Stimulated activated CD4-positive, alpha-beta T cell treated with anti-CD3 and anti-CD28 coated beads, Interleukin-15, amount 100 ng/mL, for 48 hours (primary cell): Measurements from ENCODE around the gene PRKCA.

Source experiments
- DNase-seq, 2 donors: peaks; one replicate each; pipeline ENCODE4 v3.0.0-alpha.2; 2020; ENCODE audit warnings: low read depth in 2 of 2

Gene PRKCA

GRCh38 chr17:66518677-66519076, 216.3 kb downstream of the PRKCA start:
- DNase-seq, result no peak

- no peak for DNase-seq
These were observed 216.7 kb downstream of the PRKCA start for GRCh38 chr17:66519154-66519553.

GRCh38 chr17:66520999-66521398, 218.6 kb downstream of the PRKCA start:
- no peak for DNase-seq

DNA sequence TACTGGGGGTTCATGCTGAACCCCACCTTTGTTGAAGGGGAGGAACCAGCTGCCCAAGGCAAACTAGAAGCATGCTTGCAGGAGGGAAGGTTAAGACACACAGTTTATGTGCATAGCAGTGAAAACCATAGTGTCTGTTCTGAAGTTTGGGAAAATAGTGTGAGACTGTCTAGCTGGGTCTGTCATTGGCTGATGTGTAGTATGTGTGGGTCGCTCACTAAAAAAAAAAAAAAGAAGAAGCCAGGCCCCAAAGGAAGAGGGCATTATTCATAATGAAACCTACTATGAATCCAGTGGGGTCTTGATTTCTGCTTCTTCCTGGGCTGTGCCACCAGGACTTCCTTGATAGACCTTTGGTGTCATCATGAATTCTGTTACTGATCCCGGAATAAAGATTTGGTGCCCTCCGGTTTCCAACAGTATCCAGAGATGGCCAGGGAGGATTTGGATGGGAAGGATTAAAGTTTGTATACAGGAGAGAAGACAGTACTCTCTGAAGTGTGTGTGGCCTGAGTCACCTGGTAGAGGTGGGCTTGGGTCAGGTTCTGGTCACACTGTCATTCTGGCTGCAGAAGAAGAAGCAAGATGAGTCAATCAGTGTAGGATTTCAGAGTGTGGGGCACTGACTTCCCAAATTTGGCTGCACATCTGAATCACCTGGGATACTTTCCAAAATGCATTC, 220.3 kb downstream of the PRKCA start:
- no peak for DNase-seq

DNA sequence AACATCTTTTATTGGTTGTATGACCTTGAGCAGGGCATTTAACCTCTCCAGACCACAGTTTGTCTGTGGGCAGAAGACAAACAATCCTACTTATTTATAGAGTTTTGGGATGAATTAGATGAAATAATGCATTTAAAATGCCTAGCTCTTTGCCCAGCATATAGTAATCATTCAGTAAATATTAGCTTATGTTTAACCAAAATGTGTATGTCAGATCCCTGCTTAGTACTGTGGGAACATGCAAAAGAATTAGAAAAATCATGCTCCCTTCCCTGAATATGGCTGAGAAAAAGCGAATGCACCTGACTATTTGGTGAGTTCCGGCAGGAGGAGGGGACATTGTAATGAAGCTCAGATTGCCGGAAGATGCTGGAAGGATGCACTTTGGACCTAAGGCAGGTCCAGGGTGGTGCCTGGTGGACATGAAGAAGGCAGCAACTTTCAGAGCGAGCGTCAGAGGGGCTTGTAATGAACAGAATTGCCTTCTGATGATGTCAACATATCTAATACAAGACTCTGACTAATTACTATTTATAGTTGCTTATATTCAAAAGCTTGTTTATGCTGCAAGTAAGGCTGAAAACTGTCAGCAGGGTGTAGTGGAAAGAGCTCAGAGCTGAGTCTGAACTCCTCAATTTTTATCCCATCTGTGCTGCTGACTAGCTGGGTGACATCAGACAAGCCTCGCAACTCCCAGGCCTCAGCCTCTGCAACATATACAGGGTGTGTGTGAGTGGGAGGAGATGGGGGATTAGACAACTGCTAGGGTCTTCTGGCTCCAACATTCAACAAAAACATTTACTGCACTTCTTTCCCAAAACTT, 221.2 kb downstream of the PRKCA start:
- no peak for DNase-seq

GRCh38 chr17:66524877-66525276, 222.5 kb downstream of the PRKCA start:
- DNase-seq, result no peak

GRCh38 chr17:66525338-66525737, 222.9 kb downstream of the PRKCA start:
- no peak for DNase-seq

- DNase-seq, result no peak
These were observed 224.4 kb downstream of the PRKCA start for GRCh38 chr17:66526827-66527226.

DNA sequence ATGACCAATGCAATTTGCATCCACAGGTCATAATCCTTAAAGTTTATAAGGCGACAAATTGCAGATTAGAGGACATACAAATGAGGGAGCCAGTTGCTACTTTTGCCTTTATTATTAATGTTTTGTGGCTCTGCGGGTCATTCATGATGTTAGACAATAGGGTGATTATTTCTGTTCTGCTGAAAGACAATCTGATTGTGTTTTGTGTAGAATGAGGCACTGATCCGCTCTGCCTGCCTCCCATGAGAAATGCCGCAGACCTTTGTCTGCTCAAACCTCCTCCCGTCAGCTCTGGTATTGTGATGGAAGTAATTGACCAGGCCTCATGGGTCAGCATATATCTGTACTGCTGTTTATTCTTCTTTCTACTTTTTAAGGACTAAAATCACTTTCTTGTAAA, 224.9 kb downstream of the PRKCA start:
- DNase-seq, result no peak

GRCh38 chr17:66531851-66532295, 229.5 kb downstream of the PRKCA start:
- no peak for DNase-seq

- DNase-seq, result no peak
These were observed 231.2 kb downstream of the PRKCA start for GRCh38 chr17:66533572-66533971.

GRCh38 chr17:66533986-66534385, 231.6 kb downstream of the PRKCA start:
- DNase-seq, result no peak

- DNase-seq, result no peak
These were observed 233.2 kb downstream of the PRKCA start for GRCh38 chr17:66535611-66536010.

DNA sequence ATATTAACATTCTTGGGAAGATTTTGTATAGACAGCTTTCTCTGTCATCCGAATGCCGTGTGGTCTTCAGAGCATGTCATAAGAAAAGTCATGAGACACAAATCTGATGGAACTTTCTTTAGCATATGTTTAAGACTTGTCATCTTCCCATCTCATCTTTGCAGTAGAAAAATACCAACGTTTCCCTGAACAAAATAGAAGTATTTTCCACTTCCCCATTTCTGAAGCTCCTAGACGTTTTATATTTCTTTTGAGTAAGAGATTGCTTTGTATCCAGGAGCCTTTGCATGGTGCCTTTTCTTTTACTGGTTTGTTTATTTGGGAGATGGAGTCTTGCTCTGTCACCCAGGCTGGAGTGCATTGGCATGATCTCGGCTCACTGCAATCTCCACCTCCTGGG, 235.1 kb downstream of the PRKCA start:
- no peak for DNase-seq

DNA sequence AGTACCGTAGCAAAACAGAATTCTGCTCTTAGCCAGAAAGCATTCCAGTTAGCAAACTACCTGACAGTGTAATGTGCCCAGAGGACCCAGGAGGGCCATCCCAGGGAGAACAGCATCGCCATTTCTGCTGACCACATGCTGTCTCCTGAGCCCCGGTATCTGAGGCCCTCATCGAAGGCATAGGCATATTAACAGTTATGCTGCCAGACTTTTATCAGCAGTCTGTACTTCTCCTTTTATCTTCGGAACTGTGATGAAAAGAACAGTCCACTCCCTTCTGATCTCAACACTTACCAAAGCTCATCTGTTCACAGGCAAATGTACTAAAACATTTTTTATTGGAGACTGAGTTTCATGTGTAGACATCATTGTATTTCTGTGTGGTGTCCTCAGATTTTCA, 236.4 kb downstream of the PRKCA start:
- no peak for DNase-seq

DNA sequence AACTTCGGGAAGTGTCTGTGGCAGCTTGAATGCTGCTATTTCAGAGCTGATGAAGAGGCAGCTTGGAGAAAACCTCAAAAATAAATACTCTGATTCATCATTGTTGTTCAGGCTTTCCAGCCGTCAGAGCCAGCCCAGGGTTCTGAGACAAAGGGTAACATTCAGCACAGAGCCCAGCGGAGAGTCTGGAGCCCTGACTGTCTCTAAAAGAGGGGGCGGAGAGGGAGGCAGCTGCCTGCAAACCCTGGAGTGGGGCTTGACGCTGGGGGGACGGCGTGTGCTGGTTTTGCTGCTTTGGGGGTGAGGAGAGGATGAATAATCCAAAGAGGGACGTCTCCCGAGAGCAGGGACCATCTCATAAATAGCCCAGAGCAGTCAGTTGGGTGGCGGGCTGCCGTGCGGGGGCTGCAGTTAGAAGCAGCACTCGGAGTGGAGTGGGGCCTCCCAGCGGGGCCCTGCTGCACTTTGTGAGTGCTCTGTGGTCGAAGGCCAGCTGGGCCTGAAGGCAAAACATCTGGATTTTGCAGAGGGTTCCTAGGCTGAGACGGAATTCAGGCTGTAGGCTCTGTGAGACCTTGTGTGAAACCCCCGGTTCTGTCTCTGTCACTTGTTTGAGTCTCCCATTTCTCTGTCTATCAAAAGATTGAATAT, 237.8 kb downstream of the PRKCA start:
- DNase-seq, result no peak

- no peak for DNase-seq
These were observed 239.2 kb downstream of the PRKCA start for GRCh38 chr17:66541461-66542128.

DNA sequence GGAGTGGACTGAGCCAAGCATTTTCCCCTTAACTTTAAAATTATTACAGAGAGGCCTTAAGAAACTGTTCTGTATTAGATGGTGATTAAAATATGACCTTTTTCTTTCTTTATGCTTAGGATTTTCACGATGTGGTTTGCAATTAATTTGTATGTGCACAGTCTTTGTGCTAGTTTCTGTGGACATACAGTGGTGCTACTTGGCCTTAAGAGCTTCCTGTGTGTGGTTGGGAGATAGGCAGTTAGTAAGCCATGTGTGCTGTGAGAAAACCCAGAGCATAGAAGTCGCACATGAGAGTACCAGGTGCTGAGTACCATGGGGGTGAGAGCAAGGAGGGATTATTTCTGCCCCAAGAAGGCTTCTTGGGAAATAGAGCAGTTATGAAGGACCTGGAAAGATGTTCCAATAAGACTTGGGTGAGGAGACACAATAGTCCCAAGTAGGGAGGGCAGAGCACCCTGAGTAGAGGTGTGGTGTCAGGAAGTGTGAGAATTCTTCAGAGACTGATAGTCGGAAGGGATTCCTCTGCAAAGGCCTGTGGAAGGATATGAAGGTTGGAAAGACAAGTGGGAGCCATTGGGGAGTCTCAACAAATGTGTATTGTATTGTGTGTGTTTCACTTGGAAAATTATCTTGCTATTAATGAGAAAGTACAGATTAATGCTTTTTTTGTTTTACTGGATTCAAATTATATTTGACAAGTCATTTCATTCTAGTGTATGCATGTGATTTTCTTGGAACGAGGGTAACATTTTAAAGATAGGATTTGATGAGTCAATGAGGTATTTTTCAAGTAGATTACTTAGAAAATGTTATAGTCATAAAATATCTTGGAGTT, 239.9 kb downstream of the PRKCA start:
- no peak for DNase-seq

GRCh38 chr17:66542967-66543520, 240.6 kb downstream of the PRKCA start:
- no peak for DNase-seq

GRCh38 chr17:66543526-66543925, 241.1 kb downstream of the PRKCA start:
- DNase-seq, result no peak

- DNase-seq, result no peak
These were observed 243.5 kb downstream of the PRKCA start for GRCh38 chr17:66545918-66546317.
